K562 (cell line): ENCODE measurements around the gene KIF6. TPM values are rescaled to one million over a fixed set of nuclear protein-coding genes. Genes with fewer than 3 reads are reported as not detected.

Experiments
- ATAC-seq: fragments of 200-7000 bp; cut with Tn5 transposase; 3 replicates; pipeline ENCODE4 v1.9.1; 2020; ENCODE audit warnings: moderate library complexity
- BruUV-seq: library from RNA; stranded (reverse); fragments of 400-500 nt; replicated peaks from 2 replicates; lab custom pipeline; 2021; lab: Mats Ljungman, UMichigan
- CTCF ChIA-PET: fragments of 300-600 bp; formaldehyde crosslinking; extraction: SDS; loops from one replicate; lab custom pipeline; 2021; ENCODE audit warnings: low intra/inter-chr PET ratio; lab: Yijun Ruan, JAX
- POLR2A ChIA-PET: fragments of 300-600, 350-650 bp; sonication (Branson Sonifier 250); formaldehyde crosslinking; extraction: SDS; loops from one replicate; lab custom pipeline; 2021; ENCODE audit warnings: antibody characterized with exemption, inconsistent platforms; lab: Yijun Ruan, JAX
- DNase-seq, 4 experiments: peaks; one replicate each; pipeline versions ENCODE4 v3.0.0 to v3.0.0-alpha.2; 2011 to 2018; ENCODE audit warnings: low spot score in 3 of 4, mixed read lengths in 3 of 4; ENCODE audit errors: extremely low read depth in 1 of 4
- FAIRE-seq: peaks from 2 replicates; lab custom pipeline; 2011; peaks lifted over from hg19 to GRCh38; lab: Jason Lieb, UNC
- H2AFZ ChIP-seq: 2 replicates; pipeline ENCODE4 v1.6.0; 2011; ENCODE audit warnings: low read depth, low read length, control low read depth, inconsistent platforms
- H3K27ac ChIP-seq: fragments of 200-600 bp; 3 replicates; pipeline ENCODE4 v1.8.0; 2011; ENCODE audit warnings: low read depth, mild to moderate bottlenecking, control low read depth, inconsistent platforms, low read length, moderate library complexity, mixed read lengths; ENCODE audit errors: extremely low read depth
- H3K27me3 ChIP-seq, 2 experiments: fragments of 300-600 bp in 1 of 2; 2 replicates in 1 of 2; 3 replicates in 1 of 2; pipeline versions ENCODE4 v1.6.0 to v1.8.0; 2011; ENCODE audit warnings: inconsistent platforms in 2 of 2, low read length in 2 of 2, mild to moderate bottlenecking in 1 of 2, mixed read lengths in 1 of 2, moderate library complexity in 1 of 2; ENCODE audit not compliant: control insufficient read depth in 2 of 2, insufficient read depth in 2 of 2
- H3K36me3 ChIP-seq: fragments of 300-600 bp; 3 replicates; pipeline ENCODE4 v1.8.0; 2011; ENCODE audit warnings: mild to moderate bottlenecking, low read length, inconsistent platforms; ENCODE audit not compliant: control insufficient read depth, insufficient read depth
- H3K4me1 ChIP-seq, 2 experiments: fragments of 200-600 bp in 1 of 2; replicated peaks in 1 of 2; 2 replicates in 1 of 2; 3 replicates in 1 of 2; pipeline versions ENCODE4 v1.5.1 to v1.8.0; 2011; ENCODE audit warnings: inconsistent platforms in 2 of 2, low read length in 2 of 2, mild to moderate bottlenecking in 1 of 2, mixed read lengths in 1 of 2, moderate library complexity in 1 of 2; ENCODE audit not compliant: control insufficient read depth in 2 of 2, insufficient read depth in 2 of 2
- H3K4me2 ChIP-seq: 2 replicates; pipeline ENCODE4 v1.6.1; 2011; ENCODE audit warnings: low read length, control low read depth, inconsistent platforms, mixed read lengths; ENCODE audit not compliant: insufficient read depth
- H3K4me3 ChIP-seq: fragments of 200-600 bp; sonication (generic), shearing (Covaris generic); 2 replicates; pipeline ENCODE4 v1.5.1; 2016; ENCODE audit warnings: control low read depth, inconsistent platforms
- H3K79me2 ChIP-seq: fragments of 200-600 bp; 3 replicates; pipeline ENCODE4 v1.8.0; 2011; ENCODE audit warnings: low read length, inconsistent platforms; ENCODE audit not compliant: control insufficient read depth, insufficient read depth
- H3K9ac ChIP-seq, 2 experiments: 2 replicates each; pipeline versions ENCODE4 v1.6.0 to v1.6.1; 2011; ENCODE audit warnings: low read depth in 2 of 2, low read length in 2 of 2, control low read depth in 1 of 2, inconsistent platforms in 1 of 2, mild to moderate bottlenecking in 1 of 2, mixed read lengths in 1 of 2; ENCODE audit not compliant: insufficient read depth in 1 of 2
- H3K9me1 ChIP-seq: one replicate; pipeline ENCODE4 v1.6.0; 2011; ENCODE audit warnings: inconsistent platforms, mild to moderate bottlenecking, low read length, moderate library complexity; ENCODE audit not compliant: control insufficient read depth, insufficient read depth
- H3K9me3 ChIP-seq: replicated peaks from 2 replicates; pipeline ENCODE4 v1.5.1; 2011; ENCODE audit warnings: low read depth, low read length, inconsistent platforms; ENCODE audit not compliant: control insufficient read depth, insufficient read depth
- H4K20me1 ChIP-seq: replicated peaks from 2 replicates; pipeline ENCODE4 v1.6.1; 2011; ENCODE audit warnings: low read length, inconsistent platforms, mixed read lengths; ENCODE audit not compliant: control insufficient read depth, insufficient read depth
- BRCA1 ChIP-seq, 2 experiments: fragments of 450-650 bp in 1 of 2; sonication (generic) in 1 of 2; formaldehyde crosslinking in 1 of 2; IDR thresholded peaks; 2 replicates each; pipeline versions ENCODE4 v1.5.0 to v1.6.1; 2017 to 2020; ENCODE audit warnings: mild to moderate bottlenecking in 1 of 2, missing genetic modification reagents in 1 of 2
- CXXC5 ChIP-seq: fragments of 250-450 bp; sonication (Bioruptor Pico); IDR thresholded peaks from 2 replicates; pipeline ENCODE4 v1.8.0; 2022; ENCODE audit warnings: inconsistent platforms, mild to moderate bottlenecking, moderate library complexity
- E2F8 ChIP-seq: fragments of 450-650 bp; IDR thresholded peaks from 2 replicates; pipeline ENCODE4 v1.7.1; 2018; ENCODE audit warnings: mild to moderate bottlenecking, low read depth; ENCODE audit not compliant: partially characterized antibody
- ESRRA ChIP-seq: fragments of 450-650 bp; IDR thresholded peaks from 2 replicates; pipeline ENCODE4 v1.6.1; 2014; ENCODE audit warnings: low read depth, mild to moderate bottlenecking, moderate library complexity, borderline replicate concordance
- FOXA1 ChIP-seq: fragments of 450-650 bp; IDR thresholded peaks from 2 replicates; pipeline ENCODE4 v1.6.1; 2016; ENCODE audit warnings: mild to moderate bottlenecking, borderline replicate concordance
- GMEB1 ChIP-seq: fragments of 250-450 bp; sonication (Bioruptor Pico); IDR thresholded peaks from 2 replicates; pipeline ENCODE4 v1.4.0; 2020; ENCODE audit warnings: mild to moderate bottlenecking
- POLR2H ChIP-seq: IDR thresholded peaks from 2 replicates; pipeline ENCODE4 v1.6.1; 2016; ENCODE audit warnings: missing genetic modification characterization, low read depth, mild to moderate bottlenecking, control low read depth, missing compliant biosample characterization, moderate library complexity
- SREBF2 ChIP-seq: sonication (generic); formaldehyde crosslinking; IDR thresholded peaks from 2 replicates; pipeline ENCODE4 v1.4.0; 2020; ENCODE audit warnings: mild to moderate bottlenecking, missing genetic modification reagents
- STAT5B ChIP-seq: fragments of 250-450 bp; sonication (Bioruptor Pico); IDR thresholded peaks from 2 replicates; pipeline ENCODE4 v1.8.0; 2021; ENCODE audit warnings: mild to moderate bottlenecking, inconsistent platforms
- TBP ChIP-seq: optimal IDR thresholded peaks from 2 replicates; pipeline ENCODE3; 2011; ENCODE audit warnings: low read depth, low read length, improper control_type of control experiment
- TFAP4 ChIP-seq: sonication (generic); formaldehyde crosslinking; IDR thresholded peaks from 2 replicates; pipeline ENCODE4 v1.8.0; 2022; ENCODE audit warnings: missing genetic modification reagents, mild to moderate bottlenecking, moderate library complexity, borderline replicate concordance
- YBX1 ChIP-seq: fragments of 450-650 bp; IDR thresholded peaks from 2 replicates; pipeline ENCODE4 v1.7.1; 2016; ENCODE audit warnings: mild to moderate bottlenecking
- ZNF133 ChIP-seq: fragments of 250-450 bp; sonication (Bioruptor Pico); IDR thresholded peaks from 2 replicates; pipeline ENCODE4 v1.4.0; 2020; ENCODE audit warnings: mild to moderate bottlenecking
- ZNF146 ChIP-seq: IDR thresholded peaks from one replicate; pipeline ENCODE4 v1.6.1; 2018; ENCODE audit warnings: missing compliant biosample characterization; ENCODE audit not compliant: unreplicated experiment
- ZNF175 ChIP-seq: fragments of 200-800 bp; sonication (Bioruptor generic); IDR thresholded peaks from 2 replicates; pipeline ENCODE4 v1.6.1; 2016; ENCODE audit warnings: low read depth, mild to moderate bottlenecking, missing genetic modification characterization, missing compliant biosample characterization
- ZNF699 ChIP-seq: fragments of 250-450 bp; sonication (Bioruptor Pico); IDR thresholded peaks from 2 replicates; pipeline ENCODE4 v1.8.0; 2021; ENCODE audit warnings: mild to moderate bottlenecking, moderate library complexity; ENCODE audit not compliant: insufficient replicate concordance
- WGBS: fragments of 100-300 bp; shearing (Covaris generic); methylation state at CpG from one replicate; pipeline ENCODE4 v1.1.6; 2016; ENCODE audit warnings: low coverage, mixed read lengths; ENCODE audit not compliant: insufficient coverage; ENCODE audit errors: missing lambda C conversion rate; 5-methylcytosine and 5-hydroxymethylcytosine counted together
- in situ Hi-C: fragments of 300-500 bp; cut with MboI; formaldehyde crosslinking; loops from 4 replicates; pipeline ENCODE4 v1.15.0; 2018; ENCODE audit warnings: inconsistent platforms, mixed read lengths
- intact Hi-C: fragments of 100-400 bp; cut with micrococcal nuclease; formaldehyde crosslinking; loops from 2 replicates; pipeline ENCODE4 v1.14.2; 2022
- polyA plus RNA-seq, 8 experiments: library from polyadenylated mRNA; depleted of rRNA in 4 of 8; stranded (reverse) in 5 of 8; unstranded in 3 of 8; fragments of >200 nt; fragmentation: Nextera tagmentation in 2 of 8; fragmentation: Illumina TruSeq in 1 of 8; extraction: Ambion mirVana in 2 of 8; extraction: Trizol in 1 of 8; gene quantifications; 2 replicates each; pipeline versions ENCODE4 v1.2.1 to v1.2.3, GENCODE V29; 2011 to 2014; ENCODE audit warnings: inconsistent platforms in 1 of 8, missing spikeins in 1 of 8
- total RNA-seq, 7 experiments: library from RNA; depleted of rRNA in 6 of 7; stranded (reverse); fragments of >200 nt in 6 of 7; fragmentation: Illumina TruSeq in 2 of 7; extraction: Trizol in 2 of 7; gene quantifications; 2 replicates each; pipeline versions ENCODE4 v1.2.1 to v1.2.3, GENCODE V29; 2011 to 2021; ENCODE audit warnings: low replicate concordance in 1 of 7

KIF6 gene
- total and polyA plus RNA-seq, 9 of the 15 experiments (the other 6 are each of a cell fraction or from before 2014, with no cell fraction given) = not detected

- TF ChIP-seq ZNF175 (CRISPR knock-in tag) = no peak
Observed at GRCh38 chr6:39322306-39322850, 402.8 kb downstream of the KIF6 start, which contains the start of gene KCNK16 (continued).

GRCh38 chr6:39321761-39322160 lies 403.4 kb downstream of the KIF6 start:
- in situ Hi-C loops = no loop called here
- Histone ChIP-seq H3K4me3 (no peak overlapping the region), H3K27ac (no peak overlapping the region), H3K36me3 (no peaks in the 10 kb centered on the region), H3K9ac (no peak overlapping the region), H3K79me2 (no peaks in the 10 kb centered on the region), H2AFZ (no peak overlapping the region), H3K9me3 (no peaks in the 10 kb centered on the region), H3K4me1 (no peaks in the 10 kb centered on the region), H3K9me1 (no peaks in the 10 kb centered on the region), H4K20me1 (peaks cover 11% of the 10 kb centered on the region), H3K4me2 (no peak overlapping the region), H3K27me3 (peaks cover 13 to 72% of the 10 kb centered on the region in 2 experiments; a peak in 4 of 5 replicates)
- DNase-seq (no peak), FAIRE-seq (no peak), ATAC-seq (no peak)
- no TSS peak for BruUV-seq
- intact Hi-C loops = no loop called here
- POLR2A ChIA-PET = no interaction called here
- CTCF ChIA-PET = interaction anchor here (0.6 kb wide), 1 partner anchor 13 kb away, joined by 3 read pairs; no protein-coding TSS in a partner anchor
- 0% methylated on average over 5 of the region's 5 CpGs for WGBS
- TF ChIP-seq ZNF146 (CRISPR knock-in tag) (no peak), TBP (no peak), ZNF133 (CRISPR knock-in tag) (no peak), TFAP4 (CRISPR knock-in tag) (no peak), BRCA1 (IDR thresholded peaks at IDR 0.05) (no peak), BRCA1 (CRISPR knock-in tag; IDR thresholded peaks at IDR 0.05) (no peak), ESRRA (no peak), GMEB1 (CRISPR knock-in tag) (no peak), YBX1 (no peak), POLR2H (tag) (no peak), E2F8 (no peak), ZNF699 (CRISPR knock-in tag) (no peak), CXXC5 (CRISPR knock-in tag) (no peak), STAT5B (CRISPR knock-in tag) (no peak), SREBF2 (CRISPR knock-in tag) (no peak), FOXA1 (no peak)
